Stomach (tissue), 4 donors: ENCODE results near the gene NDUFS8.
"Not testable (repeated sequence)": the region's sequence is repeated elsewhere in the genome, so short reads cannot be mapped to it uniquely, and the experiment has no call there.

ENCODE experiments used
- CTCF ChIP-seq, 7 experiments: fragments of 450-650 bp in 4 of 7; fragments of 200-600 bp in 3 of 7; sonication (generic) in 3 of 7; IDR thresholded peaks; one replicate each; pipeline ENCODE4 v1.5.1; 2016 to 2019; ENCODE audit warnings: antibody characterized with exemption in 7 of 7, control low read depth in 2 of 7, mild to moderate bottlenecking in 1 of 7
- POLR2A ChIP-seq, 4 donors: fragments of 450-650 bp; IDR thresholded peaks; one replicate each; pipeline ENCODE4 v1.6.1; 2016; ENCODE audit warnings: antibody characterized with exemption in 4 of 4, control low read depth in 2 of 4, mild to moderate bottlenecking in 1 of 4, moderate library complexity in 1 of 4
- POLR2AphosphoS5 ChIP-seq, 3 donors: sonication (generic); formaldehyde crosslinking; IDR thresholded peaks; one replicate each; pipeline ENCODE4 v1.6.1; 2016; ENCODE audit warnings: antibody characterized with exemption in 3 of 3

GRCh38 chr11:67982255-67982857, 48.1 kb upstream of the NDUFS8 start:
- not testable (repeated sequence) for TF ChIP-seq CTCF, POLR2A, POLR2AphosphoS5 (IDR thresholded peaks at IDR 0.05)
